ENCODE data around the gene ZNF860.

Gene ZNF860

GRCh38 chr3:32018757-32019564 lies 37.4 kb downstream of the ZNF860 start:
- Histone ChIP-seq H3K36me3 (ENCODE audit: insufficient read depth, low read length) (no peaks in the 10 kb centered on the region), H3K27ac (ENCODE audit: low read depth, low read length) (no peak overlapping the region), H3K9me3 (ENCODE audit: insufficient read depth, low read depth, low read length) (no peaks in the 10 kb centered on the region), H3K4me1 (ENCODE audit: insufficient read depth, low read length) (0 out of 2 replicates have a peak, but pooled peaks cover 3% of the 10 kb centered on the region), H3K4me3 (ENCODE audit: low read length) (no peak overlapping the region), H3K27me3 (ENCODE audit: insufficient read depth, low read length) (no peaks in the 10 kb centered on the region), H3K9ac (ENCODE audit: low read depth, low read length) (no peak overlapping the region)
- 62% methylated on average over 4 of the region's 5 CpGs for WGBS

- no peaks in the 10 kb centered on the region for H3K27me3 ChIP-seq (ENCODE audit: insufficient read depth, low read length)
Observed at GRCh38 chr3:32021155-32021554, 39.6 kb downstream of the ZNF860 start.

GRCh38 chr3:32021748-32022147 lies 40.2 kb downstream of the ZNF860 start:
- H3K4me3 ChIP-seq (ENCODE audit: low read length): no peak overlapping the region
- 0 out of 2 replicates have a peak, but pooled peaks cover 3% of the 10 kb centered on the region for H3K4me1 ChIP-seq (ENCODE audit: insufficient read depth, low read length)
- no peak overlapping the region for H3K27ac ChIP-seq (ENCODE audit: low read depth, low read length)
- H3K9ac ChIP-seq (ENCODE audit: low read depth, low read length): no peak overlapping the region
- 79% methylated on average over 1 of the region's 3 CpGs for WGBS
- H3K27me3 ChIP-seq (ENCODE audit: insufficient read depth, low read length): no peaks in the 10 kb centered on the region
- no peaks in the 10 kb centered on the region for H3K9me3 ChIP-seq (ENCODE audit: insufficient read depth, low read depth, low read length)
- no peaks in the 10 kb centered on the region for H3K36me3 ChIP-seq (ENCODE audit: insufficient read depth, low read length)

More at GRCh38 chr3:32021155-32021554, 39.6 kb downstream of the ZNF860 start:
- Histone ChIP-seq H3K27ac (ENCODE audit: low read depth, low read length) (no peak overlapping the region), H3K36me3 (ENCODE audit: insufficient read depth, low read length) (no peaks in the 10 kb centered on the region), H3K9ac (ENCODE audit: low read depth, low read length) (no peak overlapping the region), H3K4me1 (ENCODE audit: insufficient read depth, low read length) (0 out of 2 replicates have a peak, but pooled peaks cover 3% of the 10 kb centered on the region), H3K9me3 (ENCODE audit: insufficient read depth, low read depth, low read length) (no peaks in the 10 kb centered on the region), H3K4me3 (ENCODE audit: low read length) (no peak overlapping the region)
- WGBS: 93% methylated on average over 6 of the region's 7 CpGs

GRCh38 chr3:32022947-32023346 lies 41.4 kb downstream of the ZNF860 start:
- WGBS: 90% methylated on average over 2 of the region's 2 CpGs
- no peaks in the 10 kb centered on the region for H3K27me3 ChIP-seq (ENCODE audit: insufficient read depth, low read length)
- no peak overlapping the region for H3K4me3 ChIP-seq (ENCODE audit: low read length)
- no peaks in the 10 kb centered on the region for H3K36me3 ChIP-seq (ENCODE audit: insufficient read depth, low read length)
- no peak overlapping the region for H3K27ac ChIP-seq (ENCODE audit: low read depth, low read length)
- no peak overlapping the region for H3K9ac ChIP-seq (ENCODE audit: low read depth, low read length)
- H3K4me1 ChIP-seq (ENCODE audit: insufficient read depth, low read length): 0 out of 2 replicates have a peak, but pooled peaks cover 3% of the 10 kb centered on the region
- H3K9me3 ChIP-seq (ENCODE audit: insufficient read depth, low read depth, low read length): no peaks in the 10 kb centered on the region

- H3K9me3 ChIP-seq (ENCODE audit: insufficient read depth, low read depth, low read length): no peaks in the 10 kb centered on the region
- no peaks in the 10 kb centered on the region for H3K27me3 ChIP-seq (ENCODE audit: insufficient read depth, low read length)
- no peak overlapping the region for H3K9ac ChIP-seq (ENCODE audit: low read depth, low read length)
- no peaks in the 10 kb centered on the region for H3K36me3 ChIP-seq (ENCODE audit: insufficient read depth, low read length)
- no peak overlapping the region for H3K4me3 ChIP-seq (ENCODE audit: low read length)
- no peak overlapping the region for H3K27ac ChIP-seq (ENCODE audit: low read depth, low read length)
- no peaks in the 10 kb centered on the region for H3K4me1 ChIP-seq (ENCODE audit: insufficient read depth, low read length)
- WGBS: 91% methylated on average over 6 of the region's 6 CpGs
Observed at GRCh38 chr3:32026593-32026992, 45.0 kb downstream of the ZNF860 start.

DNA sequence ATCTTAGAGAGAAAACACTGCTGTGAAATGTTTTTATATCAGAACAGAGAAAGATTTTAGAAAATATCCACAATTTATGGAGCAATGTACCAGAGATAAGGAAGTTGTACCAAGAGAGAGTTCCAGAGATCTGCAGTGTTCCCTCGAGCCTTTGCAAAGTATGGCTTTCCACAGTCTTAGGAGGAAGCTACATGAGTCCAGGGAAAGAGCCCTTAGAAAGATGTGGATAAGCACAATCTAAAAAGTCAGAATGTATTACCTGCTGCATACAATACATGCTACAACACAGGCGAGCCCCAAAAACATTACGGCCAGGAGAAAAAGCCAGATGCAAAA lies 56.4 kb downstream of the ZNF860 start:
- 92% methylated on average over 3 of the region's 3 CpGs for WGBS
- Histone ChIP-seq H3K4me1 (ENCODE audit: insufficient read depth, low read length) (0 out of 2 replicates have a peak, but pooled peaks cover 3% of the 10 kb centered on the region), H3K9me3 (ENCODE audit: insufficient read depth, low read depth, low read length) (peaks cover 11% of the 10 kb centered on the region), H3K27ac (ENCODE audit: low read depth, low read length) (no peak overlapping the region), H3K36me3 (ENCODE audit: insufficient read depth, low read length) (no peaks in the 10 kb centered on the region), H3K4me3 (ENCODE audit: low read length) (no peak overlapping the region), H3K9ac (ENCODE audit: low read depth, low read length) (no peak overlapping the region), H3K27me3 (ENCODE audit: insufficient read depth, low read length) (no peaks in the 10 kb centered on the region)

GRCh38 chr3:32041316-32041715 lies 59.8 kb downstream of the ZNF860 start:
- WGBS: 92% methylated on average over 4 of the region's 4 CpGs
- H3K4me3 ChIP-seq (ENCODE audit: low read length): no peak overlapping the region
- H3K27ac ChIP-seq (ENCODE audit: low read depth, low read length): no peak overlapping the region
- H3K9ac ChIP-seq (ENCODE audit: low read depth, low read length): no peak overlapping the region
- H3K36me3 ChIP-seq (ENCODE audit: insufficient read depth, low read length): no peaks in the 10 kb centered on the region
- H3K9me3 ChIP-seq (ENCODE audit: insufficient read depth, low read depth, low read length): peaks cover 15% of the 10 kb centered on the region
- peaks cover 16% of the 10 kb centered on the region for H3K4me1 ChIP-seq (ENCODE audit: insufficient read depth, low read length)
- no peaks in the 10 kb centered on the region for H3K27me3 ChIP-seq (ENCODE audit: insufficient read depth, low read length)
